ENCODE data around the gene ZNF132.
"Not testable (repeated sequence)": the region's sequence is repeated elsewhere in the genome, so short reads cannot be mapped to it uniquely, and the experiment has no call there.

ZNF132 gene

GRCh38 chr19:58466760-58467589, 27.0 kb upstream of the ZNF132 start, which contains the start of gene ZNF324:
Gene ZNF324 (plus strand): TSS chr19:58467080. CDS start chr19:58469186, 2,106 bp downstream.
- peak; percentile 96 for DNase-seq

- DNase-seq: no peak
These were observed 26.3 kb upstream of the ZNF132 start for GRCh38 chr19:58466089-58466759.

GRCh38 chr19:58460039-58460438, 20.1 kb upstream of the ZNF132 start:
- DNase-seq: no peak

- no peak for DNase-seq
These were observed 16.2 kb upstream of the ZNF132 start for GRCh38 chr19:58456111-58456510.

- DNase-seq: no peak
These were observed 15.4 kb upstream of the ZNF132 start for GRCh38 chr19:58455306-58455705.

- DNase-seq: no peak
These were observed 13.8 kb upstream of the ZNF132 start for GRCh38 chr19:58453743-58454142.

GRCh38 chr19:58451358-58452101, 11.6 kb upstream of the ZNF132 start, which contains the start of gene ZNF324B:
Gene ZNF324B (plus strand): TSS chr19:58451622. CDS start chr19:58453702, 2,080 bp downstream.
- DNase-seq: peak; percentile 91

- peak; percentile 58 for DNase-seq
These were observed 11.0 kb upstream of the ZNF132 start for GRCh38 chr19:58450856-58451357.

GRCh38 chr19:58449980-58450379, 10.0 kb upstream of the ZNF132 start:
- not testable (repeated sequence) for DNase-seq

GRCh38 chr19:58448860-58449259, 8.9 kb upstream of the ZNF132 start:
- not testable (repeated sequence) for DNase-seq

- not testable (repeated sequence) for DNase-seq
These were observed 3.0 kb upstream of the ZNF132 start for GRCh38 chr19:58442986-58443385.

- no peak for DNase-seq
These were observed 603 bp upstream of the ZNF132 start for GRCh38 chr19:58440556-58440955.

- no peak for DNase-seq
These were observed 5.7 kb downstream of the ZNF132 start for GRCh38 chr19:58434217-58434616.

- DNase-seq: no peak
These were observed 10.2 kb downstream of the ZNF132 start for GRCh38 chr19:58429745-58430144.

GRCh38 chr19:58428617-58429016, 11.3 kb downstream of the ZNF132 start:
- no peak for DNase-seq

- DNase-seq: no peak
These were observed 22.9 kb downstream of the ZNF132 start for GRCh38 chr19:58417071-58417470.

GRCh38 chr19:58416604-58417003, 23.3 kb downstream of the ZNF132 start:
- DNase-seq: no peak

GRCh38 chr19:58409010-58409790, 30.8 kb downstream of the ZNF132 start:
- no peak for DNase-seq

- DNase-seq: peak; percentile 90
These were observed 31.6 kb downstream of the ZNF132 start, which contains the start of gene ZNF584 for GRCh38 chr19:58408152-58409009. Gene ZNF584 (plus strand): TSS chr19:58408649. CDS start chr19:58409148, 499 bp downstream.

- DNase-seq: no peak
These were observed 32.2 kb downstream of the ZNF132 start for GRCh38 chr19:58407658-58408151.

Measured in DMS153 (cell line).